Spleen (tissue), 11 donors: Measurements from ENCODE around the gene SHISAL2B. TPM values are rescaled to one million over a fixed set of nuclear protein-coding genes. Genes with fewer than 3 reads are reported as not detected.
"Not testable (repeated sequence)": the region's sequence is repeated elsewhere in the genome, so short reads cannot be mapped to it uniquely, and the experiment has no call there.

Experiments
- DNase-seq: peaks from one replicate; pipeline ENCODE4 v3.0.0-alpha.2; 2020
- H3K27ac ChIP-seq, 8 donors: fragments of 200-600 bp; sonication (generic) in 7 of 8; 1 replicate in 4 of 8; 2 replicates in 4 of 8; pipeline versions ENCODE4 v1.5.0 to v1.8.0; 2016 to 2021; ENCODE audit warnings: inconsistent platforms in 4 of 8, mild to moderate bottlenecking in 4 of 8, moderate library complexity in 1 of 8
- H3K27me3 ChIP-seq, 7 donors: fragments of 200-600 bp; sonication (generic) in 6 of 7; replicated peaks in 1 of 7; 1 replicate in 4 of 7; 2 replicates in 3 of 7; pipeline versions ENCODE4 v1.5.0 to v1.8.0; 2016 to 2021; ENCODE audit warnings: inconsistent platforms in 3 of 7, mild to moderate bottlenecking in 1 of 7
- H3K36me3 ChIP-seq, 6 donors: fragments of 200-600 bp; sonication (generic) in 5 of 6; 1 replicate in 4 of 6; 2 replicates in 2 of 6; pipeline versions ENCODE4 v1.5.0 to v1.8.0; 2016 to 2021; ENCODE audit warnings: inconsistent platforms in 2 of 6
- H3K4me1 ChIP-seq, 6 donors: fragments of 200-600 bp; sonication (generic) in 5 of 6; 1 replicate in 3 of 6; 2 replicates in 3 of 6; pipeline versions ENCODE4 v1.5.0 to v1.8.0; 2016 to 2021; ENCODE audit warnings: inconsistent platforms in 3 of 6
- H3K4me3 ChIP-seq, 8 donors: fragments of 200-600 bp; sonication (generic) in 7 of 8; 1 replicate in 4 of 8; 2 replicates in 4 of 8; pipeline versions ENCODE4 v1.5.0 to v1.8.0; 2016 to 2021; ENCODE audit warnings: inconsistent platforms in 4 of 8, mild to moderate bottlenecking in 4 of 8, moderate library complexity in 2 of 8
- H3K9me3 ChIP-seq, 8 donors: fragments of 200-600 bp; sonication (generic) in 7 of 8; 1 replicate in 4 of 8; 2 replicates in 4 of 8; pipeline versions ENCODE4 v1.5.0 to v1.8.0; 2016 to 2021; ENCODE audit warnings: inconsistent platforms in 4 of 8
- CTCF ChIP-seq, 11 experiments: fragments of 200-600 bp in 7 of 11; fragments of 450-650 bp in 4 of 11; sonication (generic) in 4 of 11; IDR thresholded peaks in 8 of 11; conservative IDR thresholded peaks in 3 of 11; 1 replicate in 7 of 11; 2 replicates in 4 of 11; pipeline versions ENCODE4 v1.4.0 to v1.8.0; 2016 to 2021; ENCODE audit warnings: antibody characterized with exemption in 11 of 11, inconsistent platforms in 4 of 11, mild to moderate bottlenecking in 1 of 11
- POLR2A ChIP-seq, 3 donors: fragments of 450-650 bp; IDR thresholded peaks; one replicate each; pipeline ENCODE4 v1.5.1; 2017; ENCODE audit warnings: antibody characterized with exemption in 3 of 3, mild to moderate bottlenecking in 1 of 3
- POLR2AphosphoS5 ChIP-seq, 3 donors: sonication (generic); formaldehyde crosslinking; IDR thresholded peaks; one replicate each; pipeline ENCODE4 v1.5.1; 2017; ENCODE audit warnings: antibody characterized with exemption in 3 of 3
- WGBS, 5 donors: extraction: QIAGEN DNeasy Blood & Tissue Kit in 3 of 5; methylation state at CpG; one replicate each; pipeline versions ENCODE4 v1.1.5 to v1.1.7; 2013 to 2018; 5-methylcytosine and 5-hydroxymethylcytosine counted together
- intact Hi-C: fragments of 100-400 bp; cut with DNase I; formaldehyde crosslinking; loops from one replicate; pipeline ENCODE4 v1.15.0; 2023; ENCODE audit warnings: low total_unique reads
- polyA plus RNA-seq, 3 donors: library from polyadenylated mRNA; stranded (reverse); fragments of 200-250 nt; gene quantifications; one replicate each; pipeline ENCODE4 v1.2.1, GENCODE V29; 2013
- total RNA-seq, 7 donors: library from RNA; depleted of rRNA in 3 of 7; stranded (reverse); fragments of >200 nt in 3 of 7; fragmentation: NEBNext Ultra II Directional in 4 of 7; extraction: Animal tissue kit (Norgen Biotek cat#: 25700) in 4 of 7; gene quantifications; one replicate each; pipeline versions ENCODE4 v1.1.0 to v1.2.1, GENCODE V29; 2016 to 2021
- donor health status: healthy with polysubstance abuse.
- donor health status: DM: no; HTN: no; CAD: no; lungs with moderate emphysema.
- donor health status: DM: no; HTN: no; CAD: no.
- donor health status: Bipolar disorder and iron deficiency.
- donor health status: healthy.
- donor health status: DM: no; HTN: no; CAD: no.
- donor health status: DM: yes; HTN: yes; CAD: no.

Gene SHISAL2B
- total and polyA plus RNA-seq, 10 donors = not detected

GRCh38 chr5:64690104-64690416 is 243 bp upstream of the SHISAL2B start:
- intact Hi-C loops = no loop called here
- WGBS, 5 donors = 1 to 6% (median 4%) methylated on average over 9 of the region's 9 CpGs
- peaks cover 0 to 60% (median 30%) of the 10 kb centered on the region in 7 donors for H3K27me3 ChIP-seq
- peaks cover 2 to 12% (median 10%) of the 10 kb centered on the region in 6 donors for H3K4me1 ChIP-seq
- TF ChIP-seq POLR2A (IDR thresholded peaks at IDR 0.05) = no peak
- TF ChIP-seq POLR2AphosphoS5 (IDR thresholded peaks at IDR 0.05) = no peak
- no peak for TF ChIP-seq CTCF (IDR thresholded peaks at IDR 0.05 in 8 of 11, conservative IDR thresholded peaks at IDR 0.05 in 3 of 11)
- no peak for DNase-seq
- H3K4me3 ChIP-seq = peak overlapping the region in 3 of 8 donors; percentile 17 to 53 (median 18)
- no peaks in the 10 kb centered on the region for H3K36me3 ChIP-seq
- no peak overlapping the region for H3K27ac ChIP-seq
- H3K9me3 ChIP-seq = peaks cover 0 to 4% (median 0%) of the 10 kb centered on the region in 8 donors

GRCh38 chr5:64691291-64691690 is 988 bp downstream of the SHISAL2B start:
- Histone ChIP-seq H3K27me3 (peaks cover 0 to 60% (median 30%) of the 10 kb centered on the region in 7 donors), H3K4me1 (peaks cover 2 to 12% (median 10%) of the 10 kb centered on the region in 6 donors), H3K36me3 (no peaks in the 10 kb centered on the region), H3K4me3 (no peak overlapping the region), H3K9me3 (peaks cover 0 to 16% (median 7%) of the 10 kb centered on the region in 8 donors), H3K27ac (no peak overlapping the region)
- TF ChIP-seq CTCF (IDR thresholded peaks at IDR 0.05 in 8 of 11, conservative IDR thresholded peaks at IDR 0.05 in 3 of 11) = no peak
- no peak for TF ChIP-seq POLR2A (IDR thresholded peaks at IDR 0.05)
- no peak for TF ChIP-seq POLR2AphosphoS5 (IDR thresholded peaks at IDR 0.05)
- intact Hi-C loops = no loop called here
- WGBS, 5 donors = 31 to 43% (median 35%) methylated on average over 3 of the region's 3 CpGs
- no peak for DNase-seq

- WGBS, 5 donors = 63 to 88% (median 78%) methylated on average over 2 of the region's 2 CpGs
- intact Hi-C loops = no loop called here
- H3K36me3 ChIP-seq = no peaks in the 10 kb centered on the region
- H3K9me3 ChIP-seq = peaks cover 0 to 27% (median 17%) of the 10 kb centered on the region in 8 donors
- DNase-seq = no peak
- TF ChIP-seq POLR2A (IDR thresholded peaks at IDR 0.05) (no peak), POLR2AphosphoS5 (IDR thresholded peaks at IDR 0.05) (no peak), CTCF (IDR thresholded peaks at IDR 0.05 in 8 of 11, conservative IDR thresholded peaks at IDR 0.05 in 3 of 11) (no peak)
- H3K27ac ChIP-seq = no peak overlapping the region
- peaks cover 0 to 47% (median 30%) of the 10 kb centered on the region in 7 donors for H3K27me3 ChIP-seq
- H3K4me1 ChIP-seq = peaks cover 2 to 12% (median 10%) of the 10 kb centered on the region in 6 donors
- no peak overlapping the region for H3K4me3 ChIP-seq
These were observed 3.3 kb downstream of the SHISAL2B start for GRCh38 chr5:64693636-64694035.

GRCh38 chr5:64696414-64696813 is 6.1 kb downstream of the SHISAL2B start:
- H3K27ac ChIP-seq, H3K36me3 ChIP-seq, DNase-seq, H3K4me3 ChIP-seq, H3K4me1 ChIP-seq, intact Hi-C loops: not testable (repeated sequence)
- Histone ChIP-seq H3K9me3 (peaks cover 0 to 27% (median 17%) of the 10 kb centered on the region in 8 donors), H3K27me3 (peaks cover 0 to 30% (median 3%) of the 10 kb centered on the region in 7 donors)
- WGBS, 5 donors = 87 to 94% (median 90%) methylated on average over 7 of the region's 7 CpGs

- H3K27me3 ChIP-seq = peaks cover 0 to 36% (median 0%) of the 10 kb centered on the region in 7 donors
- 82 to 96% (median 87%) methylated on average over 4 of the region's 4 CpGs for WGBS, 5 donors
- peaks cover 0 to 16% (median 14%) of the 10 kb centered on the region in 8 donors for H3K9me3 ChIP-seq
- TF ChIP-seq POLR2AphosphoS5 (IDR thresholded peaks at IDR 0.05) (no peak), CTCF (IDR thresholded peaks at IDR 0.05 in 8 of 11, conservative IDR thresholded peaks at IDR 0.05 in 3 of 11) (no peak), POLR2A (IDR thresholded peaks at IDR 0.05) (no peak)
- intact Hi-C loops = no loop called here
- H3K4me3 ChIP-seq = no peak overlapping the region
- H3K36me3 ChIP-seq = no peaks in the 10 kb centered on the region
- no peaks in the 10 kb centered on the region for H3K4me1 ChIP-seq
- no peak for DNase-seq
- H3K27ac ChIP-seq = no peak overlapping the region
These were observed 10.5 kb downstream of the SHISAL2B start for GRCh38 chr5:64700765-64701164.

- intact Hi-C loops, H3K4me1 ChIP-seq, H3K36me3 ChIP-seq, H3K9me3 ChIP-seq, H3K27ac ChIP-seq, H3K4me3 ChIP-seq, DNase-seq: not testable (repeated sequence)
- 35 to 44% (median 41%) methylated on average over 2 of the region's 2 CpGs for WGBS, 5 donors
- peaks cover 0 to 26% (median 0%) of the 10 kb centered on the region in 7 donors for H3K27me3 ChIP-seq
These were observed 15.8 kb downstream of the SHISAL2B start for GRCh38 chr5:64706074-64706473.
